Measurements from ENCODE around the gene TMEM222. TPM values are rescaled to one million over a fixed set of nuclear protein-coding genes. Genes with fewer than 3 reads are reported as not detected.

Gene TMEM222
- total RNA-seq, 1 donor from 2014 or later = 43.5 TPM

DNA sequence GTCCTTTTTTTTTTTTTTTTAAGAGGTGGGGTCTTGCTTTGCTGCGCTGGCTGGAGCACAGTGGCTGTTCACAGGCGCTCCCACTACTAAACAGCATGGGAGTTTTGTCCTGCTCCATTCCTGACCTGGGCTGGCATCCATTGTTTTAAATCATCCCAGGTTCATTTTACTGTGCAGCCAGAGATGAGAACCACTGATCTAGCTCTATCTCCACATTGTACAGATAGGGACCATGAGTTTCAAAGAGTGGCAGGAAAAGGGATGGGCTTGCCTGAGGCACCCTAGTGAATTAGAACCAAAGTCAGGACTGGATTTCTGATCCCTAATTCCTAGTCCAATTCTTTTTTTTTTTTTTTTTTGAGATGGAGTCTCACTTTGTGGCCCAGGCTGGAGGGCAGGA lies 7.2 kb upstream of the TMEM222 start:
- Mint-ChIP-seq H3K9me3 (ENCODE audit: unreplicated experiment) (no peaks in the 10 kb centered on the region), H3K36me3 (ENCODE audit: low read depth, unreplicated experiment) (no peaks in the 10 kb centered on the region), H3K27me3 (ENCODE audit: unreplicated experiment) (no peaks in the 10 kb centered on the region), H3K4me1 (ENCODE audit: unreplicated experiment) (peaks cover 30% of the 10 kb centered on the region), H3K27ac (ENCODE audit: unreplicated experiment) (no peak overlapping the region), H3K4me3 (ENCODE audit: unreplicated experiment) (no peak overlapping the region)
- DNase-seq (ENCODE audit: low spot score) = no peak
- TF ChIP-seq, protein P1, sequence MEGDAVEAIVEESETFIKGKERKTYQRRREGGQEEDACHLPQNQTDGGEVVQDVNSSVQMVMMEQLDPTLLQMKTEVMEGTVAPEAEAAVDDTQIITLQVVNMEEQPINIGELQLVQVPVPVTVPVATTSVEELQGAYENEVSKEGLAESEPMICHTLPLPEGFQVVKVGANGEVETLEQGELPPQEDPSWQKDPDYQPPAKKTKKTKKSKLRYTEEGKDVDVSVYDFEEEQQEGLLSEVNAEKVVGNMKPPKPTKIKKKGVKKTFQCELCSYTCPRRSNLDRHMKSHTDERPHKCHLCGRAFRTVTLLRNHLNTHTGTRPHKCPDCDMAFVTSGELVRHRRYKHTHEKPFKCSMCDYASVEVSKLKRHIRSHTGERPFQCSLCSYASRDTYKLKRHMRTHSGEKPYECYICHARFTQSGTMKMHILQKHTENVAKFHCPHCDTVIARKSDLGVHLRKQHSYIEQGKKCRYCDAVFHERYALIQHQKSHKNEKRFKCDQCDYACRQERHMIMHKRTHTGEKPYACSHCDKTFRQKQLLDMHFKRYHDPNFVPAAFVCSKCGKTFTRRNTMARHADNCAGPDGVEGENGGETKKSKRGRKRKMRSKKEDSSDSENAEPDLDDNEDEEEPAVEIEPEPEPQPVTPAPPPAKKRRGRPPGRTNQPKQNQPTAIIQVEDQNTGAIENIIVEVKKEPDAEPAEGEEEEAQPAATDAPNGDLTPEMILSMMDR (IDR thresholded peaks at IDR 0.05; ENCODE audit: unreplicated experiment) = no peak

DNA sequence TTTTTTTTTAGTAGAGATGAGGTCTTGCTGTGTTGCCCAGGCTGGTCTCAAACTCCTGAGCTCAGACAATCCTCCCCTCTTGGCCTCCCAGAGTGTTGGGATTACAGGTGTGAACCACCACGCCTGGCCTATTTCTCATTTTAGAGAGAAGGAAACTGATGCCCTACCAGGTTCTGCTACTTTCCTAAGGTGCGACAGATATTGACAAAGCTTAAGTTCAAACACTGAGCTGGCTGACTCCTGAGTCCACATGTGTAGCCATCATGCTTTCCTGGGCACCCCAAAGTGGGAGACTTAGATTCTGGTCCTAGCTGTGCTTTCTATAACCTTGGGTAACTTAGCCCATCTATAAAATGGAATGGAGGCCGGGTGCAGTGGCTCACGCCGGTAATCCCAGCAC lies 5.1 kb upstream of the TMEM222 start:
- TF ChIP-seq, protein P1 (IDR thresholded peaks at IDR 0.05; ENCODE audit: unreplicated experiment) = no peak
- no peak overlapping the region for H3K4me3 Mint-ChIP-seq (ENCODE audit: unreplicated experiment)
- H3K4me1 Mint-ChIP-seq (ENCODE audit: unreplicated experiment) = peaks cover 45% of the 10 kb centered on the region
- no peak for DNase-seq (ENCODE audit: low spot score)
- H3K27me3 Mint-ChIP-seq (ENCODE audit: unreplicated experiment) = no peaks in the 10 kb centered on the region
- no peaks in the 10 kb centered on the region for H3K36me3 Mint-ChIP-seq (ENCODE audit: low read depth, unreplicated experiment)
- H3K9me3 Mint-ChIP-seq (ENCODE audit: unreplicated experiment) = no peaks in the 10 kb centered on the region
- no peak overlapping the region for H3K27ac Mint-ChIP-seq (ENCODE audit: unreplicated experiment)

DNA sequence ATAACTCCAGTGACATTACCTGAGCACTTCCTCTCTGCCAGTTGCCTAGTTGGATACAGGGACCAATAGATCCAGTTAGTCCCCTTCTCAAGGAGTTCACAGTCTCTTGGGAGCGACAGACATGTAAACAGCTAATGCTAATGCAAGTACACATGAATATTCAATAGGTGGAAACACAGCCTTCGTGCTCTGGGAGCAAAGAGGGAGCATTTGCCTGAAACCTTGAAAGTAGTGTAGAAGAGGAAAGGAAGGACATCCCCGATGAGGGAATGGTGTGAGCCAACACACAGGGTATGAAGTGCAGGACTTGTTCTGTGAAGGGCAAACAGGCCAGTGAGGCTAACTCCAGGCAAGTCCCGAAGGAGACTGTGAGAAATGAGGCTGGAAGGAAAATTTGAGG lies 3.8 kb upstream of the TMEM222 start:
- TF ChIP-seq, protein P1 (IDR thresholded peaks at IDR 0.05; ENCODE audit: unreplicated experiment) = no peak
- H3K36me3 Mint-ChIP-seq (ENCODE audit: low read depth, unreplicated experiment) = no peaks in the 10 kb centered on the region
- peaks cover 47% of the 10 kb centered on the region for H3K4me1 Mint-ChIP-seq (ENCODE audit: unreplicated experiment)
- no peak overlapping the region for H3K4me3 Mint-ChIP-seq (ENCODE audit: unreplicated experiment)
- no peak for DNase-seq (ENCODE audit: low spot score)
- no peak overlapping the region for H3K27ac Mint-ChIP-seq (ENCODE audit: unreplicated experiment)
- H3K9me3 Mint-ChIP-seq (ENCODE audit: unreplicated experiment) = no peaks in the 10 kb centered on the region
- H3K27me3 Mint-ChIP-seq (ENCODE audit: unreplicated experiment) = peaks cover 1% of the 10 kb centered on the region

DNA sequence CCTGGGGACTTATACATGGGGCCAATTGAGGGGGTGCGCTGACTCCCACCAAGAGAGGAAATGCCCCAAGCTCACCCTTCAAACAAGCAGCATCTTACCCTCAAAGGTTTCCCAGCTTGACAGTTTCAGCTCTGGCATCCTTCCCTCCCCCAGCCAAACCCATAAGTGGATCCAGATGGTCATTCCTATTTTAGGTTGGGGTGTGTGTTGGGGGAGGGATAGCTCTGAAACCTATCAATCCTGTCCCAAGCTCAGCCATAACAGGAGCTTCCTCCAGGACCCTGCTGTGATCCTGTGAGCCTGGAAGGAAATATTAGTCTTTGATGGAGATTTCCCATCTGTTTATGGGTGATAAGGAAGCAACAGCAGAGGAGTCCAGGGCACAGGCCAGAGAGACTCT lies 3.4 kb upstream of the TMEM222 start:
- TF ChIP-seq, protein P1 (IDR thresholded peaks at IDR 0.05; ENCODE audit: unreplicated experiment) = no peak
- Mint-ChIP-seq H3K4me1 (ENCODE audit: unreplicated experiment) (peaks cover 45% of the 10 kb centered on the region), H3K27me3 (ENCODE audit: unreplicated experiment) (peaks cover 1% of the 10 kb centered on the region), H3K4me3 (ENCODE audit: unreplicated experiment) (no peak overlapping the region), H3K9me3 (ENCODE audit: unreplicated experiment) (no peaks in the 10 kb centered on the region), H3K36me3 (ENCODE audit: low read depth, unreplicated experiment) (no peaks in the 10 kb centered on the region), H3K27ac (ENCODE audit: unreplicated experiment) (no peak overlapping the region)
- DNase-seq (ENCODE audit: low spot score) = no peak

DNA sequence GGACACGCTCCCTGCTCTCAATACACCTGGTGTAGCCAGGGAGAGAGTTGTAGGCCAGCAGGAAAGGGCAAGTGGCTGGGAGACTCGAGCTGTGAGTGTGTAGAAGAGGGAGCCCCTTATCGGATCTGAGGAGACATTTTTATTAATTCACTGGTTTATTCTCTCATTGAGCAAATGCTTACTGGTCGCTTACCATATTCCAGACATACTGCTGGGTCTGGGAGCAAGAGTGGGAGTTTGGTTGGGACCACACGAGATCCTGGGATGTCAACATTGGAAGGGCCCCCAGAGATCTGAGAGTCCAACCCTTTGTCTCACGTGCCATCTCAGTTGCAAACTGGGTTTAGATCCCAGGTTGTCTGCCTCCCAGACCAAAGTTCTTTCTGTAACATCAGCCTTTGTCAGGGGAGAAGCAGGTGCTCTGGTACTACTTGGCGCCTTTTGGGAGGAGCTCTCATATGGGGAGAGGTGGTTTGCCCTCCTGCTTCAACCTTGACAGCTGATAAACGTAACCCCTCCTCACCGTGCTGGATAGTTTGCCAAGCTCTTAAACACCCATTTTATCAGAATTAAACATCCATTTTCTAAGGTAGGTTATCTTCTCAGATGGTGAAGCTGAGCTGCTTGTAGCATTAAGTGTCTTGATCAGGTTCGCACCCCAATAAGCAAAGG lies 742 bp downstream of the TMEM222 start:
- peaks cover 38% of the 10 kb centered on the region for H3K4me1 Mint-ChIP-seq (ENCODE audit: unreplicated experiment)
- H3K4me3 Mint-ChIP-seq (ENCODE audit: unreplicated experiment) = peak overlapping the region; percentile 97
- H3K36me3 Mint-ChIP-seq (ENCODE audit: low read depth, unreplicated experiment) = peaks cover 12% of the 10 kb centered on the region
- peak overlapping the region; percentile 98 for H3K27ac Mint-ChIP-seq (ENCODE audit: unreplicated experiment)
- peaks cover 3% of the 10 kb centered on the region for H3K27me3 Mint-ChIP-seq (ENCODE audit: unreplicated experiment)
- no peaks in the 10 kb centered on the region for H3K9me3 Mint-ChIP-seq (ENCODE audit: unreplicated experiment)
- TF ChIP-seq, protein P1 (IDR thresholded peaks at IDR 0.05; ENCODE audit: unreplicated experiment) = no peak
- DNase-seq (ENCODE audit: low spot score) = no peak

All from endothelial cell (in vitro differentiated cells).